ENCODE measurements around the gene RIC8A. TPM values are rescaled to one million over a fixed set of nuclear protein-coding genes. Genes with fewer than 3 reads are reported as not detected.

The RIC8A gene
- polyA plus RNA-seq, 1 experiment: 242 TPM

DNA sequence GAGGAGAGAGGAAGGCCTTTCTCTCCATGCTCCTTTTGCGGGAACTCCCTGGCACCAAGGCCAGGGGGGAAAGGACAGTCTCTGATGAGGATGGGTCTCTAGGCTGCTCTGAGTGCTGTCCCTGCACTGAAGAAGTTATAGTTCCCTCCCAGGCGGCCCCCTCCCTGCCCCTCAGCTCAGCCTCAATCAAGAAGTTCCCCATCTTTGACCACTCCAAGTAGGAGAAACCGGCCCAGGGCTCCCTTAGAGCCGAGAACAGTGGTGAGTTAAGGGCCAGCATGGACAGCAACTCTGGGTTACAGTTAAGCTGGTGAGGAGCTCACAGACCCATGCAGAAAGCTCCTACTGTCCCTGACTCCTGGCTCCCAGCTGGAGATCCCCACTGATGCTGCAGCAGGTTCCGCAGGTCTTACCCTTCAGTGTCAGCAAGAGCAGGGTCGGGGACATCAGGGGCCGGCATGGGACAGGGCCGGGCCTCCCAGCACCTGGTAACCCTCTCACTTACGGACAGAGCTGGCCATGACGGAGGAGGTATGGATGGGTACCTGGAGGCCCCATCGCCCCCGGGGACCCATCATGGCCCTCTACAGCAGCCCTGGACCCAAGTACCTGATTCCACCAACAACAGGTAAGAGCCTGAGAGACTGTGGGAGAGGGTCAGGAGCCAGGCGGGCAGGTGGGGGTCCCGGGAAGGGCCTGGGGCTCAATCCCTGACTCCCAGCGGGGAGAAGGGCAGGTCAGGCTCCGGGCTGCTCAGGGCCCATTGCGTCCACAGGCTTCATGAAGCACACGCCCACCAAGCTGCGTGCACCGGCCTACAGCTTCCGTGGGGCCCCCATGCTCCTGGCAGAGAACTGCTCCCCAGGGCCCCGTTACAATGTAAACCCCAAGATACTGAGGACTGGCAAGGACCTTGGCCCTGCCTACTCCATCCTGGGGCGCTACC, 10.4 kb upstream of the RIC8A start:
- Histone ChIP-seq H3K4me3 (ENCODE audit: low read depth, low read length) (no peak overlapping the region), H3K27me3 (ENCODE audit: control insufficient read depth, insufficient read depth, low read length) (no peaks in the 10 kb centered on the region; the same call in 1 of the 2 replicates), H3K36me3 (ENCODE audit: control insufficient read depth, insufficient read depth, low read length) (peaks cover 9% of the 10 kb centered on the region)
- DNase-seq (ENCODE audit: low read depth): no peak
- ChIA-PET POLR2A (interaction anchor here (0.6 kb wide), 1 partner anchor 163 kb away, joined by 3 read pairs; no protein-coding TSS in a partner anchor), CTCF (interaction anchor here (1.0 kb wide), 1 partner anchor 252 kb away, joined by 3 read pairs; no protein-coding TSS in a partner anchor)
- TF ChIP-seq CTCF (IDR thresholded peaks at IDR 0.05; ENCODE audit: insufficient read depth, low read depth, low read length): no peak

DNA sequence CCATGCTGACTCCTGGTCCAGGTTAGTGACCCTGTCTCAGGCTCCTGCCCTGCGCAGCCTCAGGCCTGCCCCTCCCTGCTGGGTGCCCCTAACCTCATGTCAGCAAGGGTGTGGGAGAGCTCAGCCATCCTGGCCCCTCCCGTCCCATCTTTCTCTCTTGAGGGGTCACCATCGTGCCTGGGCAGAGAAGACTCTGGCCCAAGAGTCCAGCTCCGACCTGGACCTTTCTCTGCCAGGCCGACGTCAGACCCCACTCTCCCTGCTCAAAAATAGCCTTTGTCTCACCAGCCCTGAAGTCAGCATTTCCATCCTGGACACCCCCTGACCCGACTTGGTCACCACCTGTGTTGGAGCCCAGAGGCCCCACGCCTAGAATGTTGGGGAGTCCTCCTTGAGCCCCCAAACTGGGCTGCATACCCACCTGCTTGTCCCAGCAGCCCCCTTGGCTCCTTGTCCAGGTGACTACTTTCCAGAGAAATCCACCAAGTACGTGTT, 9.7 kb upstream of the RIC8A start:
- Histone ChIP-seq H3K4me3 (ENCODE audit: low read depth, low read length) (no peak overlapping the region), H3K27me3 (ENCODE audit: control insufficient read depth, insufficient read depth, low read length) (no peaks in the 10 kb centered on the region; the same call in 1 of the 2 replicates), H3K36me3 (ENCODE audit: control insufficient read depth, insufficient read depth, low read length) (peaks cover 9% of the 10 kb centered on the region)
- DNase-seq (ENCODE audit: low read depth): no peak
- no peak for TF ChIP-seq CTCF (IDR thresholded peaks at IDR 0.05; ENCODE audit: insufficient read depth, low read depth, low read length)
- POLR2A ChIA-PET: no interaction called here
- CTCF ChIA-PET: interaction anchor here (1.0 kb wide), 1 partner anchor 251 kb away, joined by 3 read pairs; no protein-coding TSS in a partner anchor

GRCh38 chr11:198236-198806, 9.2 kb upstream of the RIC8A start:
- peaks cover 12% of the 10 kb centered on the region for H3K36me3 ChIP-seq (ENCODE audit: control insufficient read depth, insufficient read depth, low read length)
- H3K4me3 ChIP-seq (ENCODE audit: low read depth, low read length): no peak overlapping the region
- DNase-seq (ENCODE audit: low read depth): no peak
- CTCF ChIA-PET: no interaction called here
- POLR2A ChIA-PET: no interaction called here
- H3K27me3 ChIP-seq (ENCODE audit: control insufficient read depth, insufficient read depth, low read length): no peaks in the 10 kb centered on the region; the same call in 1 of the 2 replicates
- no peak for TF ChIP-seq CTCF (IDR thresholded peaks at IDR 0.05; ENCODE audit: insufficient read depth, low read depth, low read length)

DNA sequence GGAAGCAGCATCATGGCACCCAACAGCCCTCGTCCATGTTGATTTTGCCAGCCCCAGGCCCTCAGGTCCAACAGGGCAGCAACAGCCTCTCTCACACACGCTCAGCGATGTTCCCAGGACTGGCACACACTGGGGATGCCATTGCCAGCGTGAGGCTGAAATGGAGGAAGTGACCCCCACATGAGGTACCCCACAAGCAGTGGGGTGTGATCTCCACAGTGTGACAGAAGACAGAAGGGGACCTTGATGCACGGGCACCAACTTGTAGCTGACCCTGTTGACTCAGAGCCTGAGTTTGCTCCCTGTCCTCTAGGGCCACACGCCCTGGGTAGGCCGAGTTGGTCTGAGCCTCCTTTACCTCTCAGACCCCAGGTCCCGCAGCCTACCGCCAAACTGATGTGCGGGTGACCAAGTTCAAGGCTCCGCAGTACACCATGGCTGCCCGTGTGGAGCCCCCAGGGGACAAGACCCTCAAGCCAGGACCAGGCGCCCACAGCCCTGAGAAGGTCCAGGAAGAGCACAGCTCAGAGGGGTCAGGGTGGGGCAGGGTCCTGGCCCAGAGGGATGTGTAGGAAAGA, 8.4 kb upstream of the RIC8A start:
- Histone ChIP-seq H3K27me3 (ENCODE audit: control insufficient read depth, insufficient read depth, low read length) (no peaks in the 10 kb centered on the region), H3K4me3 (ENCODE audit: low read depth, low read length) (no peak overlapping the region), H3K36me3 (ENCODE audit: control insufficient read depth, insufficient read depth, low read length) (peaks cover 15% of the 10 kb centered on the region)
- ChIA-PET CTCF (no interaction called here), POLR2A (no interaction called here)
- TF ChIP-seq CTCF (IDR thresholded peaks at IDR 0.05; ENCODE audit: insufficient read depth, low read depth, low read length): no peak
- DNase-seq (ENCODE audit: low read depth): no peak

DNA sequence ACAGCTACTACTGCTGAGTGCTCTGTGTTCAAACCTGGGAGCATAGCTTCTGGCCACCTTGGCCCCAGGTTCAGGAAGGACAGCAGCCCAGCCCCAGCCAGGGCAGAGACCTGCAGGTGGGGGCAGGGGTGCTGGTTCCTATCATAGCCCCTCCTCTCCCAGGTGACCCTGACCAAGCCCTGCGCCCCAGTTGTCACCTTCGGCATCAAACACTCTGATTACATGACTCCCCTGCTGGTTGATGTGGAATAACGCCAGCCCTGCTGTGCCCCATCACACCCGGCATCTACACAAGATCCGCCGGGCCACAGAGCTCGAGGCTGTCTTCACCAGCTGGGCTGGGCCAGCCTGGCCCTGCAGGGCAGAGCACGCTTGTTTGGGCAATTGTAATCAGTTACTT, 7.7 kb upstream of the RIC8A start:
- no peaks in the 10 kb centered on the region for H3K27me3 ChIP-seq (ENCODE audit: control insufficient read depth, insufficient read depth, low read length)
- H3K36me3 ChIP-seq (ENCODE audit: control insufficient read depth, insufficient read depth, low read length): peaks cover 21% of the 10 kb centered on the region
- TF ChIP-seq CTCF (IDR thresholded peaks at IDR 0.05; ENCODE audit: insufficient read depth, low read depth, low read length): no peak
- POLR2A ChIA-PET: no interaction called here
- DNase-seq (ENCODE audit: low read depth): no peak
- no peak overlapping the region for H3K4me3 ChIP-seq (ENCODE audit: low read depth, low read length)
- CTCF ChIA-PET: interaction anchor here (0.7 kb wide), 1 partner anchor 43 kb away, joined by 4 read pairs; no protein-coding TSS in a partner anchor
